ENCODE results near the gene ARHGEF25. TPM values are rescaled to one million over a fixed set of nuclear protein-coding genes. Genes with fewer than 3 reads are reported as not detected.

The ARHGEF25 gene
- total RNA-seq, 1 donor from 2014 or later = 28.7 TPM

DNA sequence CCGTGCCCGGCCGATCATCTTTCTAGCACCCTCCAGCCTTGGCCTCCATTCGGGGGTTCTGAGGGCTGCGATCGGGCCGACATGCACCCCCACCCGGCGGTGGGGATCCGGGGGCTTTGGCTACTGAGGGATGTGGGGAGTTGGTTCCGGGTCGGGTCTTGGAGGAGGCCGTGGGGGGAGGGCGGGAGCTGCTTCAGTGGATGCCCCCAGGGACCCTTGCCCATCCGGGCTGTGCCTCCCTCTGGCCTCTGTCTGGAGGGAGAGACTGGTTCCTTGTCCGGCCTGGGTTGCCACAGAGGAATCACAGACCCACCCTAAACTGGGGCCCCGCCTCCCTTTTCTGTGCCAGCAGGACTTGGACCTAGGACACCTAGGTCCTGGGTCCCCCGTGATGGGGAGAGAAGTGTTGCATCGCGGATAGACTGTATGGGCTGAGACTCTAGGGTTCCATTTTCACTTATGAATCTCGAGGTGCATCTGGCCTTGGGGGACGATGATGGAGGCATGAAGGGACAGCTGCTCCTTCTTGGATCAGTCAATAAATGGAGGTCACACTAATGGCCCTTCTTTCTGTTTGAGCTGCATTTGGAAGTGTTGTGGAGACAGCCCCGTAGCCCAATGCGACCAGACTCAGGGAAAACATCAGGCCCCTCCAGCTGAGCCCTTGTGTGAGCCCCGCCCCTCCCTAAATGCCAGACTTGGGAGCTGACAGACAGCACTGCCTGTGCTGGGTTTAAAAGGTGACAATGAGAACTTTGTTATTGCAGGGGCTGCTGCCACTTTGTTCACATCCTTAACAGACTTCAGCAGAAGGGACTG, 6.0 kb upstream of the ARHGEF25 start:
- intact Hi-C loops (cut with DNase I) = loop anchor here (2.0 to 5.0 kb wide), 2 partner anchors 84 to 1992 kb away; partner anchors contain the start of genes DDIT3 and SLC16A7
- peaks cover 0 to 13% of the 10 kb centered on the region in 2 donors for H3K36me3 ChIP-seq
- DNase-seq (ENCODE audit: extremely low spot score in 2 of 2) = no peak

DNA sequence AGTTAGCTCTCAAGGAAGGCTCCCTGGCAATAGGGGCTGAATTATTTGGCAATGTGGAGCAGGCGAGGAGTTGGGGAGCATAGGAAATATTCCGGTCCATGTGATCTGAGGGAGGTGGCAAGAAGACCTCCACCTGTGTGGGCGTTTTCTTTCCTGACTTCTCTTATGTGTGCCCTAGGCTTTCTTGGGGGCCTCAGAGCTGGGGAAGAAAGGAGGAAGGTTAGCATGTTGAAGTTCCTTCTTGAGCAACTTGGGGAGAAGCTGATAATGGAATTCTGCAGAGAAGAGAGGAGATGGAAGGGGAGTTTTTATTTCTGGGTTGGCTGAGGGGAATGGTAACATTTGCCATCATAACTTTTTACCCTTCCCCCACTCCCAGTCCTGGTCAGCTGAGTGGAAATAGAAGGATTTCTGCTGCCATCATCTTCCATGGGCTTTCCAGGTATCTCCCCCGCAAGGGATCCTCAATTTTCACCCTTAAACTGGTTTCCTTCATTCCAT, 5.4 kb upstream of the ARHGEF25 start:
- Histone ChIP-seq H3K27ac (peak overlapping the region; percentile 99), H3K4me3 (peak overlapping the region; percentile 64 to 76), H3K27me3 (no peaks in the 10 kb centered on the region), H3K4me1 (peaks cover 28% of the 10 kb centered on the region), H3K9me3 (no peaks in the 10 kb centered on the region), H3K36me3 (peaks cover 0 to 7% of the 10 kb centered on the region in 2 donors)
- intact Hi-C loops (cut with DNase I) = loop anchor here (2.0 to 5.0 kb wide), 2 partner anchors 85 to 1991 kb away; partner anchors contain the start of genes DDIT3 and SLC16A7
- TF ChIP-seq POLR2AphosphoS5 (IDR thresholded peaks at IDR 0.05; ENCODE audit: insufficient read depth in 1 of 2, low read depth in 1 of 2) (no peak), CTCF (IDR thresholded peaks at IDR 0.05) (no peak), POLR2A (IDR thresholded peaks at IDR 0.05) (no peak)
- no peak for DNase-seq (ENCODE audit: extremely low spot score in 2 of 2)

More for the DNA sequence above, 6.0 kb upstream of the ARHGEF25 start:
- H3K27ac ChIP-seq = peak overlapping the region; percentile 99
- TF ChIP-seq POLR2AphosphoS5 (IDR thresholded peaks at IDR 0.05; ENCODE audit: insufficient read depth in 1 of 2, low read depth in 1 of 2) = no peak
- no peak for TF ChIP-seq POLR2A (IDR thresholded peaks at IDR 0.05)
- TF ChIP-seq CTCF (IDR thresholded peaks at IDR 0.05) = no peak
- H3K4me1 ChIP-seq = peaks cover 26% of the 10 kb centered on the region
- H3K9me3 ChIP-seq = no peaks in the 10 kb centered on the region
- peak overlapping the region; percentile 64 to 76 for H3K4me3 ChIP-seq
- no peaks in the 10 kb centered on the region for H3K27me3 ChIP-seq

DNA sequence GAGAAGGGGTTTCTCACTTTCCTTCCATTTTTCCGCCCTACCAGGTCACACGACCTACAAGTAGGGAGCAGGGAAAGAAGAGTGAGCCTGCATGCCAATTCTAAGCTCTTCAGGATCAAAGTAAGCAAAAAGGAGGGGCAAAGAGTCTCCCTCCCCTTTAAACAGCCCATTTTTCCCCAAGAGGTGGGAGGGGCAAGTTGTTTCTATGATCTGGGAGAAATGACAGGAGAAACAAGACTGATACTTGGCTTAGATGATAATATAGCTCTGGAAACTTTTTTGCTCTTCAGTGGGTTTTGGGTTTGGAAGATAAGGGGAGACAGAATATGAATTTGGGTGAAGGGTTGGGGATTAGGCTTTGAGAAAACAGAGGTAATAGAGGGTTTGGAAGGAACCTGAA, 4.8 kb upstream of the ARHGEF25 start:
- intact Hi-C loops (cut with DNase I) = loop anchor here (5.0 kb wide), 1 partner anchor 1991 kb away; the partner anchor contains the start of gene SLC16A7
- H3K9me3 ChIP-seq = no peaks in the 10 kb centered on the region
- no peaks in the 10 kb centered on the region for H3K27me3 ChIP-seq
- DNase-seq (ENCODE audit: extremely low spot score in 2 of 2) = no peak
- TF ChIP-seq POLR2AphosphoS5 (IDR thresholded peaks at IDR 0.05; ENCODE audit: insufficient read depth in 1 of 2, low read depth in 1 of 2) (no peak), CTCF (IDR thresholded peaks at IDR 0.05) (no peak), POLR2A (IDR thresholded peaks at IDR 0.05) (no peak)
- peak overlapping the region; percentile 99 for H3K27ac ChIP-seq
- H3K4me1 ChIP-seq = peaks cover 31% of the 10 kb centered on the region
- peaks cover 0 to 4% of the 10 kb centered on the region in 2 donors for H3K36me3 ChIP-seq
- no peak overlapping the region for H3K4me3 ChIP-seq

- no peaks in the 10 kb centered on the region for H3K36me3 ChIP-seq
- no peaks in the 10 kb centered on the region for H3K9me3 ChIP-seq
- H3K4me1 ChIP-seq = peaks cover 35% of the 10 kb centered on the region
- H3K27me3 ChIP-seq = no peaks in the 10 kb centered on the region
- no peak for DNase-seq (ENCODE audit: extremely low spot score in 2 of 2)
- no peak for TF ChIP-seq POLR2A (IDR thresholded peaks at IDR 0.05)
- no peak for TF ChIP-seq CTCF (IDR thresholded peaks at IDR 0.05)
- no peak for TF ChIP-seq POLR2AphosphoS5 (IDR thresholded peaks at IDR 0.05; ENCODE audit: insufficient read depth in 1 of 2, low read depth in 1 of 2)
- H3K27ac ChIP-seq = peak overlapping the region; percentile 7
- intact Hi-C loops (cut with DNase I) = loop anchor here (5.0 kb wide), 1 partner anchor 1990 kb away; the partner anchor contains the start of gene SLC16A7
- H3K4me3 ChIP-seq = no peak overlapping the region
Observed at GRCh38 chr12:57606821-57607220, 4.4 kb upstream of the ARHGEF25 start.

Data from vagina (tissue), 2 donors.